Chondrocyte (in vitro differentiated cells): ENCODE data around the gene GALR2. TPM values are rescaled to one million over a fixed set of nuclear protein-coding genes. Genes with fewer than 3 reads are reported as not detected.
"Not testable (repeated sequence)": the region's sequence is repeated elsewhere in the genome, so short reads cannot be mapped to it uniquely, and the experiment has no call there.

Source experiments
- DNase-seq: peaks from one replicate; pipeline ENCODE4 v3.0.0; 2021; ENCODE audit warnings: mixed read lengths, low spot score
- H3K27ac Mint-ChIP-seq: one replicate; pipeline ENCODE4 v1.8.0; 2021; ENCODE audit warnings: mild to moderate bottlenecking, moderate library complexity, mixed read lengths; ENCODE audit not compliant: unreplicated experiment
- H3K27me3 Mint-ChIP-seq: 2 replicates; pipeline ENCODE4 v1.8.0; 2021; ENCODE audit warnings: low read depth, mixed read lengths
- H3K36me3 Mint-ChIP-seq: 2 replicates; pipeline ENCODE4 v1.8.0; 2021; ENCODE audit warnings: low read depth, mixed read lengths
- H3K4me1 Mint-ChIP-seq: 2 replicates; pipeline ENCODE4 v1.8.0; 2021; ENCODE audit warnings: low read depth, mild to moderate bottlenecking, mixed read lengths
- H3K4me3 Mint-ChIP-seq: one replicate; pipeline ENCODE4 v1.8.0; 2021; ENCODE audit warnings: mild to moderate bottlenecking, moderate library complexity, mixed read lengths; ENCODE audit not compliant: unreplicated experiment
- H3K9me3 Mint-ChIP-seq: 2 replicates; pipeline ENCODE4 v1.8.0; 2021; ENCODE audit warnings: low read depth, mixed read lengths
- total RNA-seq: library from RNA; stranded (reverse); gene quantifications from 3 replicates; pipeline ENCODE4 v1.2.1, GENCODE V29; 2021
- TF ChIP-seq, protein P1 (sequence below): fragments of 200-600 bp; sonication (generic); IDR thresholded peaks from 2 replicates; pipeline ENCODE4 v1.5.0; 2021; ENCODE audit warnings: antibody characterized with exemption, mild to moderate bottlenecking, moderate library complexity

The GALR2 gene
- total RNA-seq, 1 donor from 2014 or later, result not detected

DNA sequence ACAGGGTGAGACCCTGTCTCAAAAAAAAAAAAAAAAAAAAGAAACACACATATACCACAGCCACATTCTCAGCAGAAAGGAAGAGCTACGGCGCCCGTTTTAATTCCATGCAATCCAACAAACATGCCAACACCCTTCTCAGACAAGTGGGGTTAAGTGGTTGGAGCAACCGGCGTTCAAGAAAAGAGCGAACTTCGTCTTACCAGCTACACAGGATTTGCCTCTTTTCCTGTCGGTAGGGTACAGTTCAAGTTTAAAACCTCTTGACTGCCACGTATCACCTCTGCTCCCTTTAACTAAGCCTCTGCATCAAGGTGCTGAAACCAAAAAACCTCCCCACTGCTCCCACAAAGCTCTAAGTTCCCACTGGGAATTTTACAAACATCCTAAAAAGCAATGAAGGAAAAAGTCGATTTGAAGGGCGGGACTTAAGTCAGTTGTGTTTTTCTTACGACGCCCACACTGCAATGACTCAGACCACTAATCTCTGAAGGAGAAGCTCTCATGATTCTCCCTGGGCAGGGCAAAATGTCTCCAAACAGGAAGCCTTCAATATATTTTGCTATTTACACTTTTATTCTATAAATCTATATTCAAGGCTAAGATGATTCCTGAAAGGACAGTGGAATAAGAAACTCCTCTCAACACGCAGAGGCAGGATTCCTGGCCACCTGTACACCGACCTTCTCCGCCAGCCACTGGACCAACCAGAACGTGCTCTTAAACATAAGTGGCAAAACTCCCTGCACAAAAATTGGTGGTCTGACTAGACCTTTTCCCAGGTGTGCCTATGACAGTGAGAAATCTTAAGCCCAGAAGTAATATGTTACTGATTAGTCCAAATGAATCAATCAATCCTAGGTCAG is 21.1 kb upstream of the GALR2 start:
- H3K4me1 Mint-ChIP-seq, result peaks cover 26% of the 10 kb centered on the region
- DNase-seq, result no peak
- H3K4me3 Mint-ChIP-seq, result no peak overlapping the region
- peaks cover 40% of the 10 kb centered on the region for H3K36me3 Mint-ChIP-seq
- peak overlapping the region; percentile 67 for H3K27ac Mint-ChIP-seq
- H3K27me3 Mint-ChIP-seq, result no peaks in the 10 kb centered on the region
- H3K9me3 Mint-ChIP-seq, result no peaks in the 10 kb centered on the region
- TF ChIP-seq, protein P1, sequence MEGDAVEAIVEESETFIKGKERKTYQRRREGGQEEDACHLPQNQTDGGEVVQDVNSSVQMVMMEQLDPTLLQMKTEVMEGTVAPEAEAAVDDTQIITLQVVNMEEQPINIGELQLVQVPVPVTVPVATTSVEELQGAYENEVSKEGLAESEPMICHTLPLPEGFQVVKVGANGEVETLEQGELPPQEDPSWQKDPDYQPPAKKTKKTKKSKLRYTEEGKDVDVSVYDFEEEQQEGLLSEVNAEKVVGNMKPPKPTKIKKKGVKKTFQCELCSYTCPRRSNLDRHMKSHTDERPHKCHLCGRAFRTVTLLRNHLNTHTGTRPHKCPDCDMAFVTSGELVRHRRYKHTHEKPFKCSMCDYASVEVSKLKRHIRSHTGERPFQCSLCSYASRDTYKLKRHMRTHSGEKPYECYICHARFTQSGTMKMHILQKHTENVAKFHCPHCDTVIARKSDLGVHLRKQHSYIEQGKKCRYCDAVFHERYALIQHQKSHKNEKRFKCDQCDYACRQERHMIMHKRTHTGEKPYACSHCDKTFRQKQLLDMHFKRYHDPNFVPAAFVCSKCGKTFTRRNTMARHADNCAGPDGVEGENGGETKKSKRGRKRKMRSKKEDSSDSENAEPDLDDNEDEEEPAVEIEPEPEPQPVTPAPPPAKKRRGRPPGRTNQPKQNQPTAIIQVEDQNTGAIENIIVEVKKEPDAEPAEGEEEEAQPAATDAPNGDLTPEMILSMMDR, result no peak

DNA sequence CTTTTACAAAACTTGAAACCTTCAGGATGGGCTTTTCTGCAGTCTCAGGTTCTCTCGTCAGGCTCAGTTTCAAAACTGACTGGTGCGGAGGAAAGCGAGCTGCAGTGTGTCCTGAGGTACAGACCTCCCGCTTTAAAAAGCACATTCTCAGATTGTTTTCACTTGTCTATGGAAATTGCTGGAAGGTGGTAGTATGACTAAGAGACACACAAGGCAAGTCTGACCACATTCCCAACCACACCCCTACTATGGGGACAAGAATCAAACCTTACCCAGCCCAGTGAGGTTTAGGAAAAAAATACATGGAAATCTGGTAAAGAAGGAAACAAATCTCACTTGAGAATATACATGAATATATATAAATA is 20.5 kb upstream of the GALR2 start:
- Mint-ChIP-seq H3K27ac (peak overlapping the region; percentile 67), H3K27me3 (no peaks in the 10 kb centered on the region), H3K9me3 (no peaks in the 10 kb centered on the region), H3K4me3 (no peak overlapping the region), H3K4me1 (peaks cover 26% of the 10 kb centered on the region), H3K36me3 (peaks cover 41% of the 10 kb centered on the region)
- TF ChIP-seq, protein P1, result no peak
- DNase-seq, result no peak

DNA sequence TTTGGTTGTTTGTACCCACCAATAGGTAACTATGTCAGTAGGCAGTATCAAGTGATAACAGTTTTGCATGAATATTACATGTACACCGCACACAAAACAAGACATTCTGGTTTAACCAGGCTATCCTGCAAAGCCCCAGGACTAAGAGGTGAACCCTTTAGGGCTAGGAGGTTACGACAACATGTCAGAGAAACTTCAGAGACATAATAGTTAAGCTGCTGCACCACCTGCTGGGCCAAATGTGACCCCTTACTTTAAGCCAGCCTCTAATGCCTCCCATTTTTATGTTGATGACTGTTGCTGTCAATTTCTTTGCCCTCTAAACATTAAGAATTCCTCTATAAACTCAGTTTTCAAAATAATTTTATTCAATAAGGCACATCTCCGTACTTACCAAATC is 17.7 kb upstream of the GALR2 start:
- peak overlapping the region; percentile 45 for H3K27ac Mint-ChIP-seq
- no peak overlapping the region for H3K4me3 Mint-ChIP-seq
- TF ChIP-seq, protein P1, result no peak
- no peak for DNase-seq
- no peaks in the 10 kb centered on the region for H3K9me3 Mint-ChIP-seq
- peaks cover 14% of the 10 kb centered on the region for H3K4me1 Mint-ChIP-seq
- no peaks in the 10 kb centered on the region for H3K27me3 Mint-ChIP-seq
- H3K36me3 Mint-ChIP-seq, result peaks cover 41% of the 10 kb centered on the region

DNA sequence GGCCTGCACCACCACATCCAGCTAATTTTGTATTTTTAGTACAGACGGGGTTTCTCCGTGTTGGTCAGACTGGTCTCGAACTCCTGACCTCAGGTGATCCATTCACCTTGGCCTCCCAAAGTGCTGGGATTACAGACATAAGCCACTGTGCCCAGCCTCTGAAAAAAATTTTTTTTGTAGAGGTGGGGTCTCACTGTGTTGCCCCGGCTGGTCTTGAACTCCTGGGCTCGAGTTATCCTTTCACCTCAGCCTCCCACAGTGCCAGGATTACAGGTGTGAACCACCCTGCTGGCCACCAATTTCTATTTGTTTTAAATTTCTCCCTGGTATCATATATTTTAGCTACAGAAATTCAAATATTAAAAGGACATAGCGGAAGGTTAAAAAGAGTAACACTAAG is 16.3 kb upstream of the GALR2 start:
- Mint-ChIP-seq H3K4me1 (peaks cover 12% of the 10 kb centered on the region), H3K27ac (peak overlapping the region; percentile 18), H3K36me3 (peaks cover 43% of the 10 kb centered on the region)
- H3K4me3 Mint-ChIP-seq, H3K9me3 Mint-ChIP-seq, DNase-seq, H3K27me3 Mint-ChIP-seq: not testable (repeated sequence)

GRCh38 chr17:76063875-76064546 is 10.6 kb upstream of the GALR2 start:
- Mint-ChIP-seq H3K4me1 (no peaks in the 10 kb centered on the region), H3K36me3 (peaks cover 46% of the 10 kb centered on the region), H3K27me3 (no peaks in the 10 kb centered on the region), H3K4me3 (no peak overlapping the region), H3K9me3 (no peaks in the 10 kb centered on the region), H3K27ac (no peak overlapping the region)
- TF ChIP-seq, protein P1, result no peak
- DNase-seq, result no peak
